ENCODE data around the gene MED31. TPM values are rescaled to one million over a fixed set of nuclear protein-coding genes. Genes with fewer than 3 reads are reported as not detected.

Gene MED31
- total and polyA plus RNA-seq, 5 donors from 2014 or later: 16.7 to 48.1 (median 42.5) TPM

DNA sequence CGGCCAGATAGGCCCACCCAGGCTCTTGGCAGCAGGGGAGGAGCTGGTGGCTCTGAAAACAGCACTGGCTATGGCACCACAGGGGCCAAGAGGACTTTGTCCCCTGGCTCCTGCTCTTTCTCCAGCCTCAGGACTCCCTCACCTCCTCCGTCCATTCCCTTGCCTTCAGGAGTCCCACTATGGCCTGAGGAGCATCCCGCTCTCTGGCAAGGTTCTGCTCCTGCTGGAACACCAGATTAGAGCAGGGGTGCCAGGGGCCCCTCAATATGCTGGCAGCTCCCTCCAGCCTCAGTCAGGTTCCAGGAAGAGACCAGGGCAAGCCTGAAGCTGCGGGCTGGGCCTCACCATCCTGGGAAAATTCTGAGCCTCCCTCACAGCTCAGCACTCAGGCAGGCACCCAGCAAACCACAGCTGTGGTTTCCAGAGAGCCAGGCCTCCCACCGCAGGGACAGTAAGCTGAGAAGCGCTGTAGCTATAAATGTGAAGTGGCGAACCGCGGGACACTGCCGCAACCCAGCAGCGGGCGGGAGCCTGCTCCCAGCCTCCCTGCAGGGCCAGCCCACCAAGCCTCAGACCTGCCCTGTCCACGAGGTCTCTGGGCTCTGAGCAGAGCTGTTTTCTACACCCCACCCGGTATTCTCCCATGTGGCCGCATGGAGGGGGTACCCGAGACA is 25.9 kb upstream of the MED31 start:
- H3K4me3 ChIP-seq (ENCODE audit: low read depth, low read length): no peak overlapping the region
- no peak for DNase-seq
- Mint-ChIP-seq H3K27ac (no peak overlapping the region), H3K4me1 (peaks cover 0 to 7% (median 1%) of the 10 kb centered on the region in 4 donors), H3K27me3 (peaks cover 5% of the 10 kb centered on the region), H3K36me3 (no peaks in the 10 kb centered on the region), H3K4me3 (no peak overlapping the region), H3K9me3 (no peaks in the 10 kb centered on the region)
- H3K27me3 ChIP-seq (ENCODE audit: control insufficient read depth, insufficient read depth, low read length): peaks cover 2% of the 10 kb centered on the region
- no peaks in the 10 kb centered on the region for H3K36me3 ChIP-seq (ENCODE audit: control insufficient read depth, insufficient read depth, low read length)
- no peak overlapping the region for H3K27ac ChIP-seq (ENCODE audit: insufficient read depth, low read length, poor library complexity, severe bottlenecking)
- no peaks in the 10 kb centered on the region for H3K9me3 ChIP-seq (ENCODE audit: control insufficient read depth in 2 of 2, low read length in 2 of 2)
- ATAC-seq (ENCODE audit: low read depth in 2 of 2): no peak
- no peaks in the 10 kb centered on the region for H3K4me1 ChIP-seq (ENCODE audit: control insufficient read depth, insufficient read depth, low read length, poor library complexity, severe bottlenecking)

- Mint-ChIP-seq H3K27me3 (peaks cover 4% of the 10 kb centered on the region), H3K27ac (no peak overlapping the region), H3K36me3 (no peaks in the 10 kb centered on the region), H3K9me3 (no peaks in the 10 kb centered on the region), H3K4me3 (no peak overlapping the region), H3K4me1 (peaks cover 0 to 8% (median 1%) of the 10 kb centered on the region in 4 donors)
- H3K9me3 ChIP-seq (ENCODE audit: control insufficient read depth in 2 of 2, low read length in 2 of 2): no peaks in the 10 kb centered on the region
- H3K27me3 ChIP-seq (ENCODE audit: control insufficient read depth, insufficient read depth, low read length): peaks cover 2% of the 10 kb centered on the region
- H3K4me1 ChIP-seq (ENCODE audit: control insufficient read depth, insufficient read depth, low read length, poor library complexity, severe bottlenecking): no peaks in the 10 kb centered on the region
- no peaks in the 10 kb centered on the region for H3K36me3 ChIP-seq (ENCODE audit: control insufficient read depth, insufficient read depth, low read length)
- ATAC-seq (ENCODE audit: low read depth in 2 of 2) (no peak), DNase-seq (no peak)
- H3K27ac ChIP-seq (ENCODE audit: insufficient read depth, low read length, poor library complexity, severe bottlenecking): no peak overlapping the region
- no peak overlapping the region for H3K4me3 ChIP-seq (ENCODE audit: low read depth, low read length)
Observed at GRCh38 chr17:6676802-6677157, 25.4 kb upstream of the MED31 start.

- Histone ChIP-seq H3K4me1 (ENCODE audit: control insufficient read depth, insufficient read depth, low read length, poor library complexity, severe bottlenecking) (no peaks in the 10 kb centered on the region), H3K4me3 (ENCODE audit: low read depth, low read length) (no peak overlapping the region), H3K9me3 (ENCODE audit: control insufficient read depth in 2 of 2, low read length in 2 of 2) (no peaks in the 10 kb centered on the region), H3K36me3 (ENCODE audit: control insufficient read depth, insufficient read depth, low read length) (no peaks in the 10 kb centered on the region), H3K27me3 (ENCODE audit: control insufficient read depth, insufficient read depth, low read length) (no peaks in the 10 kb centered on the region), H3K27ac (ENCODE audit: insufficient read depth, low read length, poor library complexity, severe bottlenecking) (no peak overlapping the region)
- ATAC-seq (ENCODE audit: low read depth in 2 of 2) (no peak), DNase-seq (no peak)
- peaks cover 4% of the 10 kb centered on the region for H3K27me3 Mint-ChIP-seq
- no peaks in the 10 kb centered on the region for H3K9me3 Mint-ChIP-seq
- H3K27ac Mint-ChIP-seq: peak overlapping the region in 1 of 3 donors; percentile 88
- no peak overlapping the region for H3K4me3 Mint-ChIP-seq
- no peaks in the 10 kb centered on the region for H3K36me3 Mint-ChIP-seq
- peaks cover 0 to 8% (median 1%) of the 10 kb centered on the region in 4 donors for H3K4me1 Mint-ChIP-seq
Observed at GRCh38 chr17:6675201-6675825, 23.9 kb upstream of the MED31 start.

GRCh38 chr17:6674586-6674985 is 23.2 kb upstream of the MED31 start:
- no peak overlapping the region for H3K27ac Mint-ChIP-seq
- H3K27me3 Mint-ChIP-seq: peaks cover 4% of the 10 kb centered on the region
- H3K4me1 Mint-ChIP-seq: peaks cover 0 to 8% (median 1%) of the 10 kb centered on the region in 4 donors
- Histone ChIP-seq H3K4me3 (ENCODE audit: low read depth, low read length) (no peak overlapping the region), H3K4me1 (ENCODE audit: control insufficient read depth, insufficient read depth, low read length, poor library complexity, severe bottlenecking) (no peaks in the 10 kb centered on the region), H3K27ac (ENCODE audit: insufficient read depth, low read length, poor library complexity, severe bottlenecking) (no peak overlapping the region), H3K9me3 (ENCODE audit: control insufficient read depth in 2 of 2, low read length in 2 of 2) (no peaks in the 10 kb centered on the region), H3K27me3 (ENCODE audit: control insufficient read depth, insufficient read depth, low read length) (no peaks in the 10 kb centered on the region), H3K36me3 (ENCODE audit: control insufficient read depth, insufficient read depth, low read length) (no peaks in the 10 kb centered on the region)
- H3K4me3 Mint-ChIP-seq: no peak overlapping the region
- DNase-seq (no peak), ATAC-seq (ENCODE audit: low read depth in 2 of 2) (no peak)
- no peaks in the 10 kb centered on the region for H3K36me3 Mint-ChIP-seq
- no peaks in the 10 kb centered on the region for H3K9me3 Mint-ChIP-seq

DNA sequence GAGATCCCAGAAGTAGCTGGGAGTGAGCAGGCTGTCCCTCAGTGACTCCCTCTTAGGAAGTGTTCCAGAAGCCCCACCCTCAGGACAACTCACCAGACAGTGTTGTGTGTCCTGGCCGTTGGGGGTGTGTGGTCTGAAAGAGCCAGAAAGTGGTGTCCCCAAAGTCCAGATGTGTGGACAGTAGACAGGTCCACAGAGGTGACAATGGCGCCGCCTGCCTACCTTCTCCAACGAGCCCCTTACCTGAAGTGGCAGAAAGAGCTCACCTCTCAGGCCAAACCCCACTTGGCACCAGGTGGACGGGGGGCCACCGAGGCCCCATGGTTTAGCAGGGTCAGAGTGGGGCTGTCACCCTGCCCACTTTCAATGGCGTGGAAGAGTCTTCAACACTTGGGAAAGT is 20.0 kb upstream of the MED31 start:
- DNase-seq: no peak
- Mint-ChIP-seq H3K4me3 (no peak overlapping the region), H3K27me3 (peaks cover 4% of the 10 kb centered on the region), H3K4me1 (peaks cover 0 to 8% (median 1%) of the 10 kb centered on the region in 4 donors), H3K9me3 (no peaks in the 10 kb centered on the region), H3K36me3 (peaks cover 7% of the 10 kb centered on the region), H3K27ac (peak overlapping the region in 1 of 3 donors; percentile 32)
- no peaks in the 10 kb centered on the region for H3K36me3 ChIP-seq (ENCODE audit: control insufficient read depth, insufficient read depth, low read length)
- H3K27me3 ChIP-seq (ENCODE audit: control insufficient read depth, insufficient read depth, low read length): no peaks in the 10 kb centered on the region
- H3K4me3 ChIP-seq (ENCODE audit: low read depth, low read length): no peak overlapping the region
- no peaks in the 10 kb centered on the region for H3K4me1 ChIP-seq (ENCODE audit: control insufficient read depth, insufficient read depth, low read length, poor library complexity, severe bottlenecking)
- no peaks in the 10 kb centered on the region for H3K9me3 ChIP-seq (ENCODE audit: control insufficient read depth in 2 of 2, low read length in 2 of 2)
- no peak for ATAC-seq (ENCODE audit: low read depth in 2 of 2)
- H3K27ac ChIP-seq (ENCODE audit: insufficient read depth, low read length, poor library complexity, severe bottlenecking): no peak overlapping the region

DNA sequence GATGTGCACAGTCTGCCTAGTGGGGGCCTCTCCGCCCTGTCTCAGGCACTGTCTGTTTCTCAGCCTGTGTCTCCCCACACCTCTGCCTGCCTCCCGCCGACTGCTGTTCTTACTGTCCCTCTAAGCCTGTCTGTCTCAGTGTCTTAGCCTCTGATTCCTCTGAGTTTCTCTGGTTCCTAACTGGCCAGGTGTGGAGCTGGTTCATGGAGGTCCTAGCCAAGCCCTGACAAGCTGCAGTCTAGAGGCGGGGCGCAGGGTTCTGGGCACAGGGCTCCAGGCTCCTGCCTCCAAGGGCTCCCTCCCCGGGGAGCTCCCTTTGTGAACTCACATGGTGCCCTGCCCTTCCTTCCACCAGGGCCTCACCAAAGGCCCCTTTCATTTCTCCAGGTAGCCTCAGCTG is 19.6 kb upstream of the MED31 start:
- H3K4me3 ChIP-seq (ENCODE audit: low read depth, low read length): no peak overlapping the region
- Mint-ChIP-seq H3K27ac (no peak overlapping the region), H3K36me3 (peaks cover 7% of the 10 kb centered on the region), H3K4me3 (no peak overlapping the region), H3K27me3 (peaks cover 2% of the 10 kb centered on the region), H3K4me1 (peaks cover 0 to 8% (median 4%) of the 10 kb centered on the region in 4 donors), H3K9me3 (no peaks in the 10 kb centered on the region)
- H3K27ac ChIP-seq (ENCODE audit: insufficient read depth, low read length, poor library complexity, severe bottlenecking): no peak overlapping the region
- H3K36me3 ChIP-seq (ENCODE audit: control insufficient read depth, insufficient read depth, low read length): no peaks in the 10 kb centered on the region
- H3K9me3 ChIP-seq (ENCODE audit: control insufficient read depth in 2 of 2, low read length in 2 of 2): no peaks in the 10 kb centered on the region
- ATAC-seq (ENCODE audit: low read depth in 2 of 2): no peak
- no peaks in the 10 kb centered on the region for H3K27me3 ChIP-seq (ENCODE audit: control insufficient read depth, insufficient read depth, low read length)
- no peaks in the 10 kb centered on the region for H3K4me1 ChIP-seq (ENCODE audit: control insufficient read depth, insufficient read depth, low read length, poor library complexity, severe bottlenecking)
- DNase-seq: no peak

DNA sequence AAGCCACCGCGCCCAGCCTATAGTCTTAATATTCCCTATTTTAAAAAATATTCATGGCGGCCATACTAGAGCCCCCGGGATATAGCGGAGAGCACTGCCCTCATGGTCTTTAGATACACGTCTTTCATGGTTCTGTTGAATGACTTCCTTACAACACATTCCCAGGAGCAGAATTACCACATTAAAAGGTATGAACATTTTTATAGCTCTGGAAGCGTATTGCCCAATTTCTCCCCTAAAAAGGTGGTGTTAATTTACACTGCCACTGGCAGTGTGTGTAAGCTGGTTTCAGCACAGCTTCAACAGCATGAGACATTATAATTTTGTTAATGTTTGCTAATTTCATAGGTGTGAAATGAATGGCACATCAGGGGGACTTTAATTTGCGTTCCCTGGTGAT is 19.2 kb upstream of the MED31 start:
- H3K27ac ChIP-seq (ENCODE audit: insufficient read depth, low read length, poor library complexity, severe bottlenecking): no peak overlapping the region
- H3K4me3 Mint-ChIP-seq: no peak overlapping the region
- no peak for ATAC-seq (ENCODE audit: low read depth in 2 of 2)
- H3K27ac Mint-ChIP-seq: no peak overlapping the region
- peaks cover 0 to 7% (median 5%) of the 10 kb centered on the region in 4 donors for H3K4me1 Mint-ChIP-seq
- peaks cover 7% of the 10 kb centered on the region for H3K36me3 Mint-ChIP-seq
- H3K4me1 ChIP-seq (ENCODE audit: control insufficient read depth, insufficient read depth, low read length, poor library complexity, severe bottlenecking): no peaks in the 10 kb centered on the region
- no peak for DNase-seq
- no peaks in the 10 kb centered on the region for H3K36me3 ChIP-seq (ENCODE audit: control insufficient read depth, insufficient read depth, low read length)
- no peaks in the 10 kb centered on the region for H3K9me3 Mint-ChIP-seq
- no peak overlapping the region for H3K4me3 ChIP-seq (ENCODE audit: low read depth, low read length)
- H3K27me3 ChIP-seq (ENCODE audit: control insufficient read depth, insufficient read depth, low read length): no peaks in the 10 kb centered on the region
- no peaks in the 10 kb centered on the region for H3K9me3 ChIP-seq (ENCODE audit: control insufficient read depth in 2 of 2, low read length in 2 of 2)
- no peaks in the 10 kb centered on the region for H3K27me3 Mint-ChIP-seq

Data from CD4-positive, CD25-positive, alpha-beta regulatory T cell (primary cell).